Keratinocyte (primary cell): ENCODE measurements around the gene CD46. TPM values are rescaled to one million over a fixed set of nuclear protein-coding genes. Genes with fewer than 3 reads are reported as not detected.
"Not testable (repeated sequence)": the region's sequence is repeated elsewhere in the genome, so short reads cannot be mapped to it uniquely, and the experiment has no call there.

Experiments used
- DNase-seq: peaks from one replicate; pipeline ENCODE4 v3.0.0-alpha.2; 2011; ENCODE audit warnings: low read depth, missing footprints, low spot score
- FAIRE-seq: peaks from 2 replicates; lab custom pipeline; 2011; peaks lifted over from hg19 to GRCh38; lab: Jason Lieb, UNC
- H2AFZ ChIP-seq: 2 replicates; pipeline ENCODE4 v1.6.0; 2012; ENCODE audit warnings: low read length, control low read depth, inconsistent platforms; ENCODE audit not compliant: control insufficient read depth
- H3K27ac ChIP-seq: 2 replicates; pipeline ENCODE4 v1.5.1; 2011; ENCODE audit warnings: low read length; ENCODE audit not compliant: control insufficient read depth, insufficient read depth
- H3K27me3 ChIP-seq: 3 replicates; pipeline ENCODE4 v1.6.0; 2011; ENCODE audit warnings: low read length; ENCODE audit not compliant: control insufficient read depth, insufficient read depth; ENCODE audit errors: extremely low read depth
- H3K36me3 ChIP-seq, 2 experiments: 2 replicates in 1 of 2; 3 replicates in 1 of 2; pipeline ENCODE4 v1.5.1; 2011; ENCODE audit warnings: low read length in 2 of 2, mild to moderate bottlenecking in 1 of 2; ENCODE audit not compliant: control insufficient read depth in 2 of 2, insufficient read depth in 2 of 2; ENCODE audit errors: extremely low read depth in 1 of 2
- H3K4me1 ChIP-seq: 3 replicates; pipeline ENCODE4 v1.5.1; 2011; ENCODE audit warnings: low read length; ENCODE audit not compliant: control insufficient read depth, insufficient read depth; ENCODE audit errors: extremely low read depth
- H3K4me2 ChIP-seq: 3 replicates; pipeline ENCODE4 v1.6.0; 2011; ENCODE audit warnings: low read depth, low read length; ENCODE audit not compliant: control insufficient read depth, insufficient read depth; ENCODE audit errors: extremely low read depth
- H3K4me3 ChIP-seq, 3 experiments: fragments of 200-600 bp in 1 of 3; sonication (generic) in 1 of 3; 2 replicates in 2 of 3; 3 replicates in 1 of 3; pipeline ENCODE4 v1.5.1; 2011 to 2016; ENCODE audit warnings: low read length in 3 of 3, mild to moderate bottlenecking in 3 of 3, control low read depth in 2 of 3, inconsistent platforms in 1 of 3, low read depth in 1 of 3, mixed read lengths in 1 of 3, mixed run types in 1 of 3, moderate library complexity in 1 of 3; ENCODE audit not compliant: control insufficient read depth in 2 of 3, insufficient read depth in 2 of 3; ENCODE audit errors: extremely low read depth in 1 of 3
- H3K79me2 ChIP-seq: 2 replicates; pipeline ENCODE4 v1.6.0; 2012; ENCODE audit warnings: low read length; ENCODE audit not compliant: control insufficient read depth, insufficient read depth
- H3K9ac ChIP-seq: 3 replicates; pipeline ENCODE4 v1.6.0; 2011; ENCODE audit warnings: low read length; ENCODE audit not compliant: control insufficient read depth, insufficient read depth; ENCODE audit errors: extremely low read depth
- H3K9me1 ChIP-seq: 3 replicates; pipeline ENCODE4 v1.6.0; 2011; ENCODE audit warnings: low read length; ENCODE audit not compliant: control insufficient read depth, insufficient read depth; ENCODE audit errors: extremely low read depth
- H3K9me3 ChIP-seq: 2 replicates; pipeline ENCODE4 v1.5.1; 2012; ENCODE audit warnings: low read depth, low read length; ENCODE audit not compliant: control insufficient read depth
- H4K20me1 ChIP-seq: 3 replicates; pipeline ENCODE4 v1.6.0; 2011; ENCODE audit warnings: low read length; ENCODE audit not compliant: control insufficient read depth, insufficient read depth; ENCODE audit errors: extremely low read depth
- EZH2 ChIP-seq: IDR thresholded peaks from one replicate; pipeline ENCODE4 v1.6.1; 2012; ENCODE audit warnings: inconsistent platforms, mild to moderate bottlenecking, low read length, moderate library complexity
- dilution Hi-C: fragments of 300-500 bp; cut with MboI; formaldehyde crosslinking; loops from one replicate; pipeline ENCODE4 v1.7.0; 2020; ENCODE audit warnings: low sequenced_read_pairs; ENCODE audit not compliant: extremely low pct_ligation_motif_present
- polyA plus RNA-seq, 5 experiments: library from polyadenylated mRNA; depleted of rRNA in 3 of 5; stranded (reverse) in 3 of 5; stranded (forward) in 1 of 5; unstranded in 1 of 5; fragments of >200 nt; gene quantifications; 1 replicate in 1 of 5; 2 replicates in 3 of 5; 3 replicates in 1 of 5; pipeline versions ENCODE4 v1.2.1 to v1.2.3, GENCODE V29; 2011 to 2012; ENCODE audit warnings: missing spikeins in 2 of 5, low read depth in 1 of 5, low replicate concordance in 1 of 5
- TF ChIP-seq, protein P1 (sequence below), 3 experiments: IDR thresholded peaks in 1 of 3; conservative IDR thresholded peaks in 1 of 3; optimal IDR thresholded peaks in 1 of 3; 2 replicates in 2 of 3; 3 replicates in 1 of 3; pipeline versions ENCODE3 to v1.5.1; 2011; ENCODE audit warnings: low read length in 3 of 3, mild to moderate bottlenecking in 3 of 3, moderate library complexity in 2 of 3, control low read depth in 1 of 3, inconsistent platforms in 1 of 3; ENCODE audit not compliant: insufficient read depth in 2 of 3; ENCODE audit errors: extremely low read depth in 1 of 3

The CD46 gene
- polyA plus RNA-seq, 1 donor (not counting 4 experiments of a cell fraction or from before 2014, with no cell fraction given) = 298 TPM

DNA sequence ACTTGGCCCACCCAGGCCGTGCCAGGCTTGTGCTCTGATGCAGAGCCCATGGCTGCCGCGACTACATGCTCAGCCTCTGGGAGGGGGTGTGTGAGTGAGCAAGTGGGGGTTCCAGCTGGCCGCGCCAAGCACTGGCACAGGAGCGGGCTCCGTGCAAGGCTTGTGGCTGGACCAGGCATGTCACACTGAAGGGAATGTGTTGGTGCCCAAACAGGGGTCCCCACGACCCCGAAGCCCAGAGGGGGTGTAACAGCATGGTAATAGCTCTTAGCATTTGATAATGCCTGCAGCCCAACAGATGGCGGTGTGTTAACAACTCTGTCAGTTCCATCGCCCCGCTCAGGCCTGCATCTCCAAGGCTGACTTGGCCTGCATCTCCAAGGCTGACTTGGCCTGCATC is 38.3 kb upstream of the CD46 start:
- dilution Hi-C loops = no loop called here
- Histone ChIP-seq H3K9me1 (no peaks in the 10 kb centered on the region), H3K9me3 (no peaks in the 10 kb centered on the region)

GRCh38 chr1:207719234-207719633 is 32.6 kb upstream of the CD46 start:
- no peaks in the 10 kb centered on the region for H3K9me3 ChIP-seq
- H3K9ac ChIP-seq = no peak overlapping the region
- no peak overlapping the region for H3K27ac ChIP-seq
- H3K79me2 ChIP-seq = no peaks in the 10 kb centered on the region
- dilution Hi-C loops = no loop called here
- TF ChIP-seq EZH2 = no peak
- TF ChIP-seq, protein P1, sequence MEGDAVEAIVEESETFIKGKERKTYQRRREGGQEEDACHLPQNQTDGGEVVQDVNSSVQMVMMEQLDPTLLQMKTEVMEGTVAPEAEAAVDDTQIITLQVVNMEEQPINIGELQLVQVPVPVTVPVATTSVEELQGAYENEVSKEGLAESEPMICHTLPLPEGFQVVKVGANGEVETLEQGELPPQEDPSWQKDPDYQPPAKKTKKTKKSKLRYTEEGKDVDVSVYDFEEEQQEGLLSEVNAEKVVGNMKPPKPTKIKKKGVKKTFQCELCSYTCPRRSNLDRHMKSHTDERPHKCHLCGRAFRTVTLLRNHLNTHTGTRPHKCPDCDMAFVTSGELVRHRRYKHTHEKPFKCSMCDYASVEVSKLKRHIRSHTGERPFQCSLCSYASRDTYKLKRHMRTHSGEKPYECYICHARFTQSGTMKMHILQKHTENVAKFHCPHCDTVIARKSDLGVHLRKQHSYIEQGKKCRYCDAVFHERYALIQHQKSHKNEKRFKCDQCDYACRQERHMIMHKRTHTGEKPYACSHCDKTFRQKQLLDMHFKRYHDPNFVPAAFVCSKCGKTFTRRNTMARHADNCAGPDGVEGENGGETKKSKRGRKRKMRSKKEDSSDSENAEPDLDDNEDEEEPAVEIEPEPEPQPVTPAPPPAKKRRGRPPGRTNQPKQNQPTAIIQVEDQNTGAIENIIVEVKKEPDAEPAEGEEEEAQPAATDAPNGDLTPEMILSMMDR (optimal IDR thresholded peaks at IDR 0.05 in 1 of 3, IDR thresholded peaks at IDR 0.05 in 1 of 3, conservative IDR thresholded peaks at IDR 0.05 in 1 of 3; ENCODE audit: extremely low read depth in 1 of 3, insufficient read depth in 2 of 3, low read length in 3 of 3) = no peak
- H4K20me1 ChIP-seq = no peaks in the 10 kb centered on the region
- no peak overlapping the region for H2AFZ ChIP-seq
- no peak overlapping the region for H3K4me3 ChIP-seq
- DNase-seq = no peak
- no peak for FAIRE-seq
- no peaks in the 10 kb centered on the region for H3K4me1 ChIP-seq
- no peaks in the 10 kb centered on the region for H3K9me1 ChIP-seq
- H3K27me3 ChIP-seq = no peaks in the 10 kb centered on the region
- H3K4me2 ChIP-seq = no peak overlapping the region
- no peaks in the 10 kb centered on the region for H3K36me3 ChIP-seq

More for the DNA sequence above, 38.3 kb upstream of the CD46 start:
- DNase-seq (no peak), FAIRE-seq (no peak)
- no peak overlapping the region for H2AFZ ChIP-seq
- no peaks in the 10 kb centered on the region for H4K20me1 ChIP-seq
- no peaks in the 10 kb centered on the region for H3K27me3 ChIP-seq
- TF ChIP-seq EZH2 = no peak
- TF ChIP-seq, protein P1 (optimal IDR thresholded peaks at IDR 0.05 in 1 of 3, IDR thresholded peaks at IDR 0.05 in 1 of 3, conservative IDR thresholded peaks at IDR 0.05 in 1 of 3; ENCODE audit: extremely low read depth in 1 of 3, insufficient read depth in 2 of 3, low read length in 3 of 3) = peak in 1 of 3 experiments; percentile 33
- no peaks in the 10 kb centered on the region for H3K36me3 ChIP-seq
- H3K27ac ChIP-seq = no peak overlapping the region
- no peak overlapping the region for H3K9ac ChIP-seq
- H3K79me2 ChIP-seq = no peaks in the 10 kb centered on the region
- H3K4me1 ChIP-seq = no peaks in the 10 kb centered on the region
- H3K4me3 ChIP-seq = no peak overlapping the region
- H3K4me2 ChIP-seq = no peak overlapping the region

GRCh38 chr1:207728200-207728858 is 23.5 kb upstream of the CD46 start:
- H2AFZ ChIP-seq, FAIRE-seq, H3K4me3 ChIP-seq, dilution Hi-C loops, H3K4me1 ChIP-seq, H3K79me2 ChIP-seq, H4K20me1 ChIP-seq, H3K27me3 ChIP-seq, H3K27ac ChIP-seq, H3K9me1 ChIP-seq, H3K9me3 ChIP-seq, H3K4me2 ChIP-seq, H3K36me3 ChIP-seq, H3K9ac ChIP-seq, DNase-seq: not testable (repeated sequence)
